DMS 273 (cell line): Measurements from ENCODE around the gene ZNF501.

Experiments
- DNase-seq: peaks from one replicate; lab custom pipeline; 2025; ENCODE audit not compliant: unreplicated experiment; lab: John Stamatoyannopoulos, UW

The ZNF501 gene

GRCh38 chr3:44729384-44729910 lies at the start of gene ZNF501:
TSS of gene ZNF501 (plus strand) at chr3:44729635. CDS start at chr3:44734422, 4,787 bp downstream.
- peak; percentile 95 for DNase-seq

GRCh38 chr3:44680921-44681455 lies 48.4 kb upstream of the ZNF501 start:
- DNase-seq, result no peak

- no peak for DNase-seq
Measured at GRCh38 chr3:44682182-44682896, 47.1 kb upstream of the ZNF501 start.

GRCh38 chr3:44685128-44685800 lies 44.2 kb upstream of the ZNF501 start:
- peak; percentile 91 for DNase-seq

GRCh38 chr3:44687898-44688297 lies 41.5 kb upstream of the ZNF501 start:
- no peak for DNase-seq

GRCh38 chr3:44712455-44713075 lies 16.9 kb upstream of the ZNF501 start, which contains the start of gene ZNF502:
TSS of gene ZNF502 (plus strand) at chr3:44712660. CDS start at chr3:44720262, 7,602 bp downstream.
- peak; percentile 94 for DNase-seq

GRCh38 chr3:44721231-44722102 lies 8.0 kb upstream of the ZNF501 start:
- peak; percentile 5 for DNase-seq

- DNase-seq, result no peak
Measured at GRCh38 chr3:44722103-44722401, 7.4 kb upstream of the ZNF501 start.

- DNase-seq, result no peak
Measured at GRCh38 chr3:44734646-44735168, 5.3 kb downstream of the ZNF501 start.

- no peak for DNase-seq
Measured at GRCh38 chr3:44761101-44761423, 31.6 kb downstream of the ZNF501 start.

- peak; percentile 96 for DNase-seq
Measured at GRCh38 chr3:44761424-44762169, 32.2 kb downstream of the ZNF501 start, which contains the start of the genes KIAA1143 and KIF15. TSS of gene KIAA1143 (minus strand) at chr3:44761619. CDS start at chr3:44761602, 17 bp downstream. TSS of gene KIF15 (plus strand) at chr3:44761794. CDS start at chr3:44761866, 72 bp downstream.

- peak; percentile 39 for DNase-seq
Measured at GRCh38 chr3:44762170-44762677, 32.8 kb downstream of the ZNF501 start.

GRCh38 chr3:44762690-44763089 lies 33.3 kb downstream of the ZNF501 start:
- DNase-seq, result no peak

- DNase-seq, result no peak
Measured at GRCh38 chr3:44764248-44764647, 34.8 kb downstream of the ZNF501 start.

- no peak for DNase-seq
Measured at GRCh38 chr3:44771424-44772098, 42.1 kb downstream of the ZNF501 start.

GRCh38 chr3:44772099-44772442 lies 42.6 kb downstream of the ZNF501 start:
- DNase-seq, result no peak

GRCh38 chr3:44782891-44783290 lies 53.5 kb downstream of the ZNF501 start:
- no peak for DNase-seq
